Measurements from ENCODE around the gene BTD. TPM values are rescaled to one million over a fixed set of nuclear protein-coding genes. Genes with fewer than 3 reads are reported as not detected.
"Not testable (repeated sequence)": the region's sequence is repeated elsewhere in the genome, so short reads cannot be mapped to it uniquely, and the experiment has no call there.

BTD gene
- polyA plus RNA-seq, 4 donors, result 21.3 to 26.3 (median 22.6) TPM

DNA sequence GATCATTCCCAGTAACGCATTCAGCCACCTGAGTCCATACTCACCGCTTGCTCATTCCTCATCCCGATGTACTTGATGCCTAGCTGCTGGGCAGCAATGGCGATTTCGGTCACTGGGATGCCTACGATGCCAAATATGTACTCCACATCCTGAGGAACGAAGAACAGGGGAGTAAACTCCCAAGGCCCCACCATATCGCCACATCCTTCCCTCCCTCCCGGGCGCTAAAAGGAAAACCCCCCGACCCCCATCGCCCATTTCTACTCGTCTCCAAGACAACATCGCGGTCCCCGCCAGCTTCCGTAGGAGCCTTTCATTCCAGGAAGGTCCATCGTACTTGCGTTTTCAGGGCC, 523 bp upstream of the BTD start:
- no peak for DNase-seq (ENCODE audit: low read depth in 4 of 4, low spot score in 3 of 4)

- no peak for DNase-seq (ENCODE audit: low read depth in 4 of 4, low spot score in 3 of 4)
These were observed 596 bp downstream of the BTD start for GRCh38 chr3:15602146-15602536.

DNA sequence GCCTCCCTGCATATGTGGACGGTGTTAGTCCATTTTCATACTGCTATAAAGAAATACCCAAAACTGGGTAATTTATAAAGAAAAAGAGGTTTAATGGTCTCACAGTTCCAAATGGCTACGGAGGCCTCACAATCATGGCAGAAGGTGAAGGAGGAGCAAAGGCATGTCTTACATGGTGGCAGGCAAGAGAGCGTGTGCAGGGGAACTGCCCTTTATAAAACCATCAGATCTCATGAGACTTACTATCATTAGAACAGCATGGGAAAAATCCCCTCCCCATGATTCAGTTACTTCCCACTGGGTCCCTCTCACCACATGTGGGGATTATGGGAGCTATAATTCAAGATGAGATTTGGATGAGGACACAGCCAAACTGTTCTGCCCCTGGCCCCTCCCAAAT, 1.3 kb downstream of the BTD start:
- not testable (repeated sequence) for DNase-seq (ENCODE audit: low read depth in 4 of 4, low spot score in 3 of 4)

DNA sequence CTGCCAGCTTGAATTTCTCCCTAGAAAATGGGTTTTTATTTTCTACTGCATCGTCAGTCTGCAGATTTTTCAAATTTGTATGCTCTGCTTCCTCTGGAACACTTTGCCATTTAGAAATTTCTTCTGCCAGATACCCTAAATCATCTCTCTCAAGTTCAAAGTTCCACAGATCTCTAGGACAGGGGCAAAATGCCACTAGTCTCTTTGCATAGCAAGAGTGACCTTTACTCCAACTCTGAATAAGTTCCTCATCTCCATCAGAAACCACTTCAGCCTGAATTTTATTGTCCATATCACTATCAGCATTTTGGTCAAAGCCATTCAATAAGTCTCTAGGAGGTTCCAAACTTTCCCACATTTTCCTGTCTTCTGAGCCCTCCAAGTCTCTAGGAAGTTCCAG, 3.0 kb downstream of the BTD start:
- DNase-seq (ENCODE audit: low read depth in 4 of 4, low spot score in 3 of 4), result not testable (repeated sequence)

DNA sequence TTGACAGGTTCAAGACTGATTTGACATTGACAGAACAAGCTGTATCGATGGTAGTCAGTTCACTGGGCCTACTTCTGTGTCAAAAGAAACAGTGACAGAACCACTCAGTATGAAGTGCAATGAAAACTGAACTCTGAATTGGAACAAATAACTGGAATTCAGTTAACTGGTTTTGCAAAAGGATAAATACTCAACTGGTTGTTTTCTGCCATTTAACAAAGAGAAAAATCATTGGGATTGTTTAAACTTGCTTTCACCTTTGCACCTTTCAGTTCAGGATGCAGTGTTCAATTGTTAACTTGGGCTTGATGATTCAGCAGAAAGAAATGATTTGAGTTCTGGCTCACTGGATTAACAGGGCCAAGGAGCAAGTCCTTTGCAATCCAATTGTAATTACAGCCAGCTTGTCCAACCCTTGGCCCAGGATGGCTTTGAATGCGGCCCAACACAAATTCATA, 4.9 kb downstream of the BTD start:
- DNase-seq (ENCODE audit: low read depth in 4 of 4, low spot score in 3 of 4), result peak in 1 of 4 donors; percentile 25

GRCh38 chr3:15610082-15610759, 8.7 kb downstream of the BTD start:
- no peak for DNase-seq (ENCODE audit: low read depth in 4 of 4, low spot score in 3 of 4)

DNA sequence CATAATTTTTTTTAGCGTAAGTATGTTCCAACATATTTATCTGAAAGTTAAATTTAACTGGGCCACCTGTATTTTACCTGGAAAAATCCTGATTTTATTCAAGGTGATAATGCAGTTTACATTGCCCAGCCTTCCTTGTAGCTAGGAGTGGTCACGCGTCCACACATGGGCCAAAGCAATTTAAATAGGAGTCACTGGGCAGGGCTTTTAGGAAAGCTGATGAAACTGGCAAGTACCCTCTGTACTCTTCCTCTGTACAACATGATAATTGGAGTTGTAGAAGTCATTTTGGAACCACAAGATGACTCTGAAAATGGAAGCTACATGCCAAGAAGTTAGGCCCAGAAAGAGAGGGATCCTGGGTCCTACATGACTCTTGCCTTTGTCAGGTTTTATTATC, 9.5 kb downstream of the BTD start:
- DNase-seq (ENCODE audit: low read depth in 4 of 4, low spot score in 3 of 4), result no peak

DNA sequence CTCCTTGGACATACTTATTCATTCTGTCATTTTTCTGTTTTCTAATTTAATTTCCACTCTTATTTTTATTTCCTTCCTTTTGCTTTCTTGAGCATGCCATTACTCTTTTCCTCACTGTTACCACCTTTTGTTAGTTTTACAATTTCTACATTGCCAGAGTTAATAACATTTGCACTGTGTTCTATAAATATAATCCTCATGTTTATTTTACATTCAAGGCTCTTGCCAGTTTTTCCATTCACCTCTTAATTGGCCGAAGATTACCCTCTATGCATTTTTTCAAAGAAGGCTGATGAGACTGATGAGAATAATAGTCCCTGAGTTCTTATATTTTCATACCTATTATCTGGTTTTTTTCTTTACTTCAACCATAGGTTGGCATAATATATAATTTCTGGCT, 10.5 kb downstream of the BTD start:
- DNase-seq (ENCODE audit: low read depth in 4 of 4, low spot score in 3 of 4), result no peak

GRCh38 chr3:15614958-15615357, 13.4 kb downstream of the BTD start:
- no peak for DNase-seq (ENCODE audit: low read depth in 4 of 4, low spot score in 3 of 4)

GRCh38 chr3:15616053-15616452, 14.5 kb downstream of the BTD start:
- DNase-seq (ENCODE audit: low read depth in 4 of 4, low spot score in 3 of 4), result no peak

GRCh38 chr3:15619659-15620464, 18.3 kb downstream of the BTD start:
- DNase-seq (ENCODE audit: low read depth in 4 of 4, low spot score in 3 of 4), result not testable (repeated sequence)

DNA sequence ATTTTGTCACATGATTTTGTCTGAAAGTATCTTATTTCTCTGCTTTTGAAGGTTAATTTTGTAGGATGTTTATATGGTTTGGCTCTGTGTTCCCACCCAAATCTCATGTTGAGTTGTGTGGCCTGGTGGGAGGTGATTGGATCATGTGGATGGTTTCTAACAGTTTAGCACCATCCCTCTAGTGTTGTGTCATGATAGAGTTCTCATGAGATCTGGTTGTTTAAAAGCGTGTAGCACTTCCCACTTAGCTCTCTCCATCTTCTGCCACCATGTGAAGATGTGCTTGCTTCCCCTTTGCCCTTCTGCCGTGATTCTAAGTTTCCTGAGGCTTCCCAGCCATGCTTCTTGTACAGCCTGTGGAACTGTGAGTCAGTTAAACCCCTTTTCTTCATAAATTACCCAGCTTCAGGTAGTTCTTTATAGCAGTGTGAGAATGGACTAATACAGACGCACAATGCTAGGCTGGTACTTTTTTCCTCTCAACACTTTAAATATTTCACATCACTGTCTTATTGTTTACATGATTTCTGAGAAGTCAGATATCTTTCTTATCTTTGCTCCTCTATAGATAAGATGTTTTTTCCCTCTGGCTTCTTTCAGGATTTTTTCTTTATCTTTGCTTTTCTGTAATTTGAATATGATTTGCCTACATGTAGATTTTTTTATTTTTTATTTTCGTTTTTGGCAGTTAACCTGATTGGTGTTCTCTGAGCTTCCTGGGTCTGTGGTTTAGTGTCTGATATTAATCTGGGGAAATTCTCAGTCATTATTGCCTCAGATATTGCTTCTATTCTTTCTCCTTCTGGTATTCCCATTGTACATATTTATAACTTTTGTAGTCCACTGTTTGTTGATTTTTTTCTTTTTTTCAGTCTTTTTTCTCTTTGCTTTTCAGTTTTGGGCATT, 22.2 kb downstream of the BTD start:
- DNase-seq (ENCODE audit: low read depth in 4 of 4, low spot score in 3 of 4), result no peak

- no peak for DNase-seq (ENCODE audit: low read depth in 4 of 4, low spot score in 3 of 4)
These were observed 27.4 kb downstream of the BTD start for GRCh38 chr3:15628967-15629366.

DNA sequence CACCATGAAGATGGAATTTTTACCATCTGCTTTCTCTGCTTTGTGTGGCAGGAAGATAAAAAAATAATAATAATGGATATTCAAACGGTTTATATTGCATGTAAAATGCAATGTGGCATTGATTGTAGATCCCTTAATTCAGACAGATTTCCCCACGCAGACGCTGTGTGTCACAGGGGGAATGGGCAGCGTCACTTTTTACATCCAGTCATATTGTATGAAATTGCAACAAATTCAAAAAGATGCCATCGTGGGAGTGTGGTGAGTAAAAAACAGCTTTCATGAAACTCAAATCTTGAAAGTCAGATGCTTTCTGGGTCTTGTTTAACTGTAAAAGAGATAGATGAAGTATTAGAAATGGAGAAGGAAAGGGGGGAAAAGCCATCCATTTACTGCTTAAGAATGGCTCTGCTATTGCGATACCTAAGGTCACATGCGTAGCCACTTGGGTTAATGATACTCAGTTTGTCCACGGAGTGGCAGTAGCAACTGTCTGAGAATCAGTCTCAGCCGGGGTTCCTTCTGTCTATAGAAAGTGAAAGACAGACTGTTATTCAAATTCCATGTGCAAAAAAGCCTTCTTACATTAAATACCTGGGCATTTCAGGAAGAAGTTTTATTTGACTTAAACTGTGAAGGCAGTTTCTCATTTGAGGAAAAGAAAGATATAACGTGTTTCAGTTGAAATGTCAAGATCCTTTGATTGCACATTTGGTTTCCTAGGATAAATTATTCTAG, 28.5 kb downstream of the BTD start:
- DNase-seq (ENCODE audit: low read depth in 4 of 4, low spot score in 3 of 4), result no peak

DNA sequence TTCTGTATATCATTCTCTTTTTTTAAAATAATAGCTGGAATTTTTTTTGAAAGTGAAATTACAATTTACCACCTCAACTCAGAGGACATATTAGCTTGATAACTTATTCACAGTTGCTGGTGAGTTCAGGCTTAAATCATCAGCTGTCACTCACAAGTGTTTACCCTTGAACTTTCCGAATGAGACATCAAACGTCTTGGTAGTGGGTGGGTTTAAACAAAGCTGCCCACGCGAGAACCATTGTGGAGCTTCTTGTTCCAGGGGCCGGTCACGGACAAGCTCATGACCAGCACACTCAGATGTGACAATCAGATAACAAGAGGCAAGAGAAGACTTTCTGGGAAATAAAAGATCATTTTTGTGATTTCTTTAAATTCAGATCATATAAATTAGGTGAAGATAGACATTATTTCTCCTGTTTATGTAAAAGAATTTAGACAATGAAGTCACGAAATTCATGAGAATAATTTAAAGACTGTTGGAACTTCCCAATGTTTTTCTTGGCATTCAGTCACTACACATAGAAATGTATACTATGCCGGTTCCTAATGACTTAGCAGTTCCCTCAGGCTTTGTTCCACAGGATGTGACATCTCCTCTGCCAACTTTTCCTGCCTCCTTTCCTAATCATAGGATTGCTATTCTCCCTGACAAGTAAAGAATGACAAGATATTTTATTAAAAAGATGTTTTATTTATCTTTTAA, 29.3 kb downstream of the BTD start:
- DNase-seq (ENCODE audit: low read depth in 4 of 4, low spot score in 3 of 4), result no peak

GRCh38 chr3:15631426-15632211, 30.1 kb downstream of the BTD start:
- no peak for DNase-seq (ENCODE audit: low read depth in 4 of 4, low spot score in 3 of 4)

DNA sequence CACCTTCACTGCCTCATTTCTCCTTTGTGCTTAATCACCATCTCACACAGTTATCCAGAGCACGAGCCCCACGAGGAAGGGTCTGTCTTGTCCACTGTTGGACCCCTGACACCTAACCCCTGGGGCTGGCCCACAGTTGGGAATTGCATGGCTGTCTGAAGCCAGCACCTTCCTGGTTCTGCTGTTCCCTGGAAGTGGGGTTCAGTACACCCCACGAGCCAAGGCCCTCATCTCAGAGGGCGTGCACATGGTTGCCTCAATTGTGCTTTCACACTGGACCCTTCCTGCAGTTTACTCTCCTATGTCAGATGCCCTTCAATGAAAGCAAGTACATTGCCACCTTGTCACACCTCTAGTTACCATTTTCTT, 30.7 kb downstream of the BTD start:
- DNase-seq (ENCODE audit: low read depth in 4 of 4, low spot score in 3 of 4), result no peak

DNA sequence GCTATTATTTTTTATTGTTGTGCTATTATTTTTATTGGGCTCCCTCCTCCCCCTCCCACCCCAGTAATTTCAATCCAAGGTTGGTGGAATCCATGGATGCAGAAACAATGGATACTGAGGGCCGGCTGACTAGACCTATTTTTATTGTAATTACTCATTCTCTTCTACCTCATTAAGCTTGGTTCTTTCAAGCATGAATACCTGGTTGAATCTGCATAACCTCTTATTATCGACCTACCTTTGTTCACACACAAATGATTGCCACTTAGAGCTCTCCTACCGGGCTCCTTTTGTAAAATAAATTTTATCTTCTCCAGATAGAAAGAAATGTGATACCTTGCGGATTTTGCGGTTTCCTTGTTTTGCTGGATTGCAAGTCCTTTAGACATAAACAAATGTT, 31.6 kb downstream of the BTD start:
- DNase-seq (ENCODE audit: low read depth in 4 of 4, low spot score in 3 of 4), result no peak

Measured in right renal pelvis (tissue), 4 donors.